ENCODE results near the gene INPP5A.

The INPP5A gene

DNA sequence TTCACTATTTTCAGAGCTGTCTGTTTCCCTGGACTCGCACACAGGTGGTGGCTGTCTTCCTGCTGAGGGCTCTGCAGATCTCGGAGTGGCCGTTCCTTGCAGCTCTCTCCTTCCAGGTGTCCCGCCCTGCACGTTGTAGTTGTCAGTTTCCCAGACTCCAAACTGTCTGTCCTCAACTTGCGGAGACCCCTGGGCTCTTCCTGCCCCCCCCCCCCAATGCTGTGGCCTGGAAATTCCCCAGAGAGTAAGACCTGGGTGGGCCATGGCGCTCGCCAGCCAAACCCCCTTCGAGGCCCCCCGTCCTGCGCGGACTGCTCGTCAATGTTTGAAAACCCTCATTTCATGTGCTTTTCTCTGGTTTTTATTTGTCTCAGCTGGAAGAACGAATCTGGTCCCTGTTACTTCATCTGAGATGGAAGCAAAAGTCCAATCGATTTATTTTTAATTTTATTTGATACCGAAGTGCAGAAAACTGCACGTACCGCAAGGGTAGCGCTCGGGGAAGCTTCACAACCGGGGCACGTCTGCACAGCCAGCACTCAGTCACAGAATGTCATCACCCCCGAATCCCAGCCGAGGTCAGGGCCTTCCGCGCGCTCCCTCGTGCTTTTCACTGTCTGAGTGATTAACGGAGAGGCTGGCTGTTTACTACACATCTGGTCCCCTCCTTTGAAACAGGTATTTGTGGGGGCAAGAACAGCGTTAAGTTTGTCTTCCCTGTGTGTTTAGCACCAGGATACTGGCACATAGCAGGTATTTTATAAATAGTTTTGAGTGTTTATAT is 294.8 kb downstream of the INPP5A start:
- TF ChIP-seq CTCF (IDR thresholded peaks at IDR 0.05; ENCODE audit: insufficient read depth, low read length) (no peak), POLR2AphosphoS5 (IDR thresholded peaks at IDR 0.05; ENCODE audit: low read depth) (no peak), SPI1 (IDR thresholded peaks at IDR 0.05; ENCODE audit: borderline replicate concordance, low read depth) (no peak), GABPA (IDR thresholded peaks at IDR 0.05; ENCODE audit: low read depth) (no peak)
- TF ChIP-seq, protein P1, sequence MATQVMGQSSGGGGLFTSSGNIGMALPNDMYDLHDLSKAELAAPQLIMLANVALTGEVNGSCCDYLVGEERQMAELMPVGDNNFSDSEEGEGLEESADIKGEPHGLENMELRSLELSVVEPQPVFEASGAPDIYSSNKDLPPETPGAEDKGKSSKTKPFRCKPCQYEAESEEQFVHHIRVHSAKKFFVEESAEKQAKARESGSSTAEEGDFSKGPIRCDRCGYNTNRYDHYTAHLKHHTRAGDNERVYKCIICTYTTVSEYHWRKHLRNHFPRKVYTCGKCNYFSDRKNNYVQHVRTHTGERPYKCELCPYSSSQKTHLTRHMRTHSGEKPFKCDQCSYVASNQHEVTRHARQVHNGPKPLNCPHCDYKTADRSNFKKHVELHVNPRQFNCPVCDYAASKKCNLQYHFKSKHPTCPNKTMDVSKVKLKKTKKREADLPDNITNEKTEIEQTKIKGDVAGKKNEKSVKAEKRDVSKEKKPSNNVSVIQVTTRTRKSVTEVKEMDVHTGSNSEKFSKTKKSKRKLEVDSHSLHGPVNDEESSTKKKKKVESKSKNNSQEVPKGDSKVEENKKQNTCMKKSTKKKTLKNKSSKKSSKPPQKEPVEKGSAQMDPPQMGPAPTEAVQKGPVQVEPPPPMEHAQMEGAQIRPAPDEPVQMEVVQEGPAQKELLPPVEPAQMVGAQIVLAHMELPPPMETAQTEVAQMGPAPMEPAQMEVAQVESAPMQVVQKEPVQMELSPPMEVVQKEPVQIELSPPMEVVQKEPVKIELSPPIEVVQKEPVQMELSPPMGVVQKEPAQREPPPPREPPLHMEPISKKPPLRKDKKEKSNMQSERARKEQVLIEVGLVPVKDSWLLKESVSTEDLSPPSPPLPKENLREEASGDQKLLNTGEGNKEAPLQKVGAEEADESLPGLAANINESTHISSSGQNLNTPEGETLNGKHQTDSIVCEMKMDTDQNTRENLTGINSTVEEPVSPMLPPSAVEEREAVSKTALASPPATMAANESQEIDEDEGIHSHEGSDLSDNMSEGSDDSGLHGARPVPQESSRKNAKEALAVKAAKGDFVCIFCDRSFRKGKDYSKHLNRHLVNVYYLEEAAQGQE (IDR thresholded peaks at IDR 0.05; ENCODE audit: insufficient replicate concordance, low read depth), result no peak
- no peak overlapping the region for H3K4me3 ChIP-seq (replicated peaks; ENCODE audit: insufficient read depth, low read length)
- no peak overlapping the region for H3K27ac ChIP-seq (replicated peaks)
- DNase-seq (ENCODE audit: low read depth in 1 of 2, low spot score in 1 of 2), result no peak
- H3K27me3 ChIP-seq (ENCODE audit: insufficient read depth, poor library complexity, severe bottlenecking), result peaks cover 11% of the 10 kb centered on the region
